Activated naive CD8-positive, alpha-beta T cell treated with anti-CD3 and anti-CD28 coated beads, Interleukin-2, amount 50 U/mL, for 24 hours (primary cell): ENCODE results near the gene PTPRH.
"Not testable (repeated sequence)": the region's sequence is repeated elsewhere in the genome, so short reads cannot be mapped to it uniquely, and the experiment has no call there.

ENCODE experiments used
- ATAC-seq: fragments of 150-1000 bp; cut with Tn5 transposase; one replicate; pipeline ENCODE4 v1.10.0; 2021
- DNase-seq: peaks from one replicate; pipeline ENCODE4 v3.0.0; 2021
- H3K27ac Mint-ChIP-seq: one replicate; pipeline ENCODE4 v1.8.0; 2021; ENCODE audit warnings: mild to moderate bottlenecking, mixed read lengths
- H3K27me3 Mint-ChIP-seq: one replicate; pipeline ENCODE4 v1.8.0; 2021; ENCODE audit warnings: mixed read lengths
- H3K36me3 Mint-ChIP-seq: one replicate; pipeline ENCODE4 v1.8.0; 2021; ENCODE audit warnings: low read depth, mixed read lengths
- H3K4me1 Mint-ChIP-seq: one replicate; pipeline ENCODE4 v1.8.0; 2021; ENCODE audit warnings: mixed read lengths
- H3K4me3 Mint-ChIP-seq: one replicate; pipeline ENCODE4 v1.8.0; 2021; ENCODE audit warnings: mild to moderate bottlenecking, moderate library complexity, mixed read lengths
- H3K9me3 Mint-ChIP-seq: one replicate; pipeline ENCODE4 v1.8.0; 2021; ENCODE audit warnings: mixed read lengths

PTPRH gene

GRCh38 chr19:55156202-55157063 lies 52.9 kb downstream of the PTPRH start:
- peaks cover 42% of the 10 kb centered on the region for H3K27me3 Mint-ChIP-seq
- DNase-seq (peak; percentile 54), ATAC-seq (no peak)
- H3K36me3 Mint-ChIP-seq = peaks cover 5% of the 10 kb centered on the region
- peaks cover 21% of the 10 kb centered on the region for H3K4me1 Mint-ChIP-seq
- H3K4me3 Mint-ChIP-seq = no peak overlapping the region
- peaks cover 14% of the 10 kb centered on the region for H3K9me3 Mint-ChIP-seq
- H3K27ac Mint-ChIP-seq = no peak overlapping the region

- peaks cover 42% of the 10 kb centered on the region for H3K27me3 Mint-ChIP-seq
- H3K27ac Mint-ChIP-seq, DNase-seq, ATAC-seq, H3K4me3 Mint-ChIP-seq, H3K36me3 Mint-ChIP-seq: not testable (repeated sequence)
- peaks cover 21% of the 10 kb centered on the region for H3K4me1 Mint-ChIP-seq
- H3K9me3 Mint-ChIP-seq = peaks cover 14% of the 10 kb centered on the region
These were observed 53.5 kb downstream of the PTPRH start for GRCh38 chr19:55155784-55156183.

- no peak for ATAC-seq
- Mint-ChIP-seq H3K4me3 (no peak overlapping the region), H3K36me3 (peaks cover 5% of the 10 kb centered on the region), H3K9me3 (peaks cover 14% of the 10 kb centered on the region), H3K27ac (no peak overlapping the region), H3K27me3 (peaks cover 39% of the 10 kb centered on the region), H3K4me1 (peaks cover 19% of the 10 kb centered on the region)
- no peak for DNase-seq
These were observed 55.5 kb downstream of the PTPRH start for GRCh38 chr19:55153652-55154264.

- H3K36me3 Mint-ChIP-seq = peaks cover 5% of the 10 kb centered on the region
- peaks cover 34% of the 10 kb centered on the region for H3K27me3 Mint-ChIP-seq
- peak overlapping the region; percentile 49 for H3K27ac Mint-ChIP-seq
- ATAC-seq (no peak), DNase-seq (no peak)
- peaks cover 19% of the 10 kb centered on the region for H3K4me1 Mint-ChIP-seq
- peaks cover 14% of the 10 kb centered on the region for H3K9me3 Mint-ChIP-seq
- no peak overlapping the region for H3K4me3 Mint-ChIP-seq
These were observed 57.3 kb downstream of the PTPRH start for GRCh38 chr19:55152017-55152416.

GRCh38 chr19:55149078-55150003 lies 60.0 kb downstream of the PTPRH start, which contains the start of gene TNNT1:
TSS of gene TNNT1 (minus strand) at chr19:55149206. CDS start at chr19:55147157, 2,049 bp downstream.
- peaks cover 15% of the 10 kb centered on the region for H3K4me1 Mint-ChIP-seq
- ATAC-seq (peak; percentile 25), DNase-seq (no peak)
- H3K4me3 Mint-ChIP-seq = no peak within 1 kb of the TSS
- H3K36me3 Mint-ChIP-seq = peaks cover 3% of the 10 kb centered on the region
- peaks cover 38% of the 10 kb centered on the region for H3K27me3 Mint-ChIP-seq
- H3K9me3 Mint-ChIP-seq = peaks cover 14% of the 10 kb centered on the region
- H3K27ac Mint-ChIP-seq = no peak within 1 kb of the TSS

GRCh38 chr19:55147545-55148251 lies 61.6 kb downstream of the PTPRH start:
- Mint-ChIP-seq H3K4me3 (no peak overlapping the region), H3K27me3 (peaks cover 50% of the 10 kb centered on the region), H3K27ac (no peak overlapping the region), H3K9me3 (peaks cover 10% of the 10 kb centered on the region), H3K36me3 (peaks cover 3% of the 10 kb centered on the region), H3K4me1 (peaks cover 12% of the 10 kb centered on the region)
- ATAC-seq = no peak
- no peak for DNase-seq

- peaks cover 51% of the 10 kb centered on the region for H3K27me3 Mint-ChIP-seq
- no peak overlapping the region for H3K27ac Mint-ChIP-seq
- peaks cover 3% of the 10 kb centered on the region for H3K9me3 Mint-ChIP-seq
- peaks cover 5% of the 10 kb centered on the region for H3K4me1 Mint-ChIP-seq
- DNase-seq (no peak), ATAC-seq (no peak)
- H3K36me3 Mint-ChIP-seq = peaks cover under 1% of the 10 kb centered on the region
- H3K4me3 Mint-ChIP-seq = no peak overlapping the region
These were observed 62.5 kb downstream of the PTPRH start for GRCh38 chr19:55146705-55147273.

GRCh38 chr19:55146078-55146704 lies 63.1 kb downstream of the PTPRH start:
- H3K4me1 Mint-ChIP-seq = peaks cover 5% of the 10 kb centered on the region

GRCh38 chr19:55145232-55145631 lies 64.1 kb downstream of the PTPRH start:
- Mint-ChIP-seq H3K27ac (no peak overlapping the region), H3K4me3 (no peak overlapping the region), H3K9me3 (no peaks in the 10 kb centered on the region), H3K27me3 (peaks cover 58% of the 10 kb centered on the region), H3K36me3 (no peaks in the 10 kb centered on the region), H3K4me1 (peaks cover 7% of the 10 kb centered on the region)
- DNase-seq (no peak), ATAC-seq (no peak)

More at GRCh38 chr19:55146078-55146704, 63.1 kb downstream of the PTPRH start:
- no peaks in the 10 kb centered on the region for H3K36me3 Mint-ChIP-seq
- DNase-seq = no peak
- H3K4me3 Mint-ChIP-seq = no peak overlapping the region
- no peak overlapping the region for H3K27ac Mint-ChIP-seq
- no peak for ATAC-seq
- H3K9me3 Mint-ChIP-seq = no peaks in the 10 kb centered on the region
- peaks cover 54% of the 10 kb centered on the region for H3K27me3 Mint-ChIP-seq

- Mint-ChIP-seq H3K27ac (no peak overlapping the region), H3K27me3 (peaks cover 56% of the 10 kb centered on the region)
These were observed 67.6 kb downstream of the PTPRH start for GRCh38 chr19:55141696-55142095.

GRCh38 chr19:55137915-55138314 lies 71.4 kb downstream of the PTPRH start:
- DNase-seq = no peak
- Mint-ChIP-seq H3K27me3 (peaks cover 43% of the 10 kb centered on the region), H3K4me1 (peaks cover 2% of the 10 kb centered on the region)

More at GRCh38 chr19:55141696-55142095, 67.6 kb downstream of the PTPRH start:
- no peak overlapping the region for H3K4me3 Mint-ChIP-seq
- peaks cover 7% of the 10 kb centered on the region for H3K4me1 Mint-ChIP-seq
- ATAC-seq (no peak), DNase-seq (no peak)
- no peaks in the 10 kb centered on the region for H3K9me3 Mint-ChIP-seq
- H3K36me3 Mint-ChIP-seq = no peaks in the 10 kb centered on the region

GRCh38 chr19:55136399-55137102 lies 72.8 kb downstream of the PTPRH start:
- ATAC-seq = no peak
- peaks cover 46% of the 10 kb centered on the region for H3K27me3 Mint-ChIP-seq
- DNase-seq = no peak
- no peaks in the 10 kb centered on the region for H3K36me3 Mint-ChIP-seq
- no peak overlapping the region for H3K4me3 Mint-ChIP-seq
- H3K27ac Mint-ChIP-seq = no peak overlapping the region
- H3K4me1 Mint-ChIP-seq = peaks cover 2% of the 10 kb centered on the region
- H3K9me3 Mint-ChIP-seq = no peaks in the 10 kb centered on the region

More at GRCh38 chr19:55137915-55138314, 71.4 kb downstream of the PTPRH start:
- no peak for ATAC-seq
- no peaks in the 10 kb centered on the region for H3K9me3 Mint-ChIP-seq
- H3K4me3 Mint-ChIP-seq = no peak overlapping the region
- H3K36me3 Mint-ChIP-seq = no peaks in the 10 kb centered on the region
- H3K27ac Mint-ChIP-seq = no peak overlapping the region

- Mint-ChIP-seq H3K27me3 (peaks cover 51% of the 10 kb centered on the region), H3K27ac (no peak overlapping the region), H3K36me3 (no peaks in the 10 kb centered on the region), H3K9me3 (no peaks in the 10 kb centered on the region), H3K4me3 (no peak overlapping the region), H3K4me1 (no peaks in the 10 kb centered on the region)
- ATAC-seq (no peak), DNase-seq (no peak)
These were observed 74.6 kb downstream of the PTPRH start for GRCh38 chr19:55134736-55135135.
